NCI-H2171 treated with DMSO at 0.1 percent for 48 hours (cell line): Measurements from ENCODE around the gene SLCO2B1.

Source experiments
- DNase-seq: peaks from one replicate; lab custom pipeline; 2025; lab: John Stamatoyannopoulos, UW

The SLCO2B1 gene

GRCh38 chr11:75248924-75249256 is 98.0 kb downstream of the SLCO2B1 start:
- no peak for DNase-seq

- DNase-seq = no peak
Observed at GRCh38 chr11:75249704-75250103, 98.8 kb downstream of the SLCO2B1 start.

GRCh38 chr11:75254326-75254725 is 103.4 kb downstream of the SLCO2B1 start:
- DNase-seq = no peak
